Measurements from ENCODE around the gene SUPT6H. TPM values are rescaled to one million over a fixed set of nuclear protein-coding genes. Genes with fewer than 3 reads are reported as not detected.
"Not testable (repeated sequence)": the region's sequence is repeated elsewhere in the genome, so short reads cannot be mapped to it uniquely, and the experiment has no call there.

Gene SUPT6H
- polyA plus RNA-seq, 4 donors, result 67.0 to 74.3 (median 68.4) TPM

DNA sequence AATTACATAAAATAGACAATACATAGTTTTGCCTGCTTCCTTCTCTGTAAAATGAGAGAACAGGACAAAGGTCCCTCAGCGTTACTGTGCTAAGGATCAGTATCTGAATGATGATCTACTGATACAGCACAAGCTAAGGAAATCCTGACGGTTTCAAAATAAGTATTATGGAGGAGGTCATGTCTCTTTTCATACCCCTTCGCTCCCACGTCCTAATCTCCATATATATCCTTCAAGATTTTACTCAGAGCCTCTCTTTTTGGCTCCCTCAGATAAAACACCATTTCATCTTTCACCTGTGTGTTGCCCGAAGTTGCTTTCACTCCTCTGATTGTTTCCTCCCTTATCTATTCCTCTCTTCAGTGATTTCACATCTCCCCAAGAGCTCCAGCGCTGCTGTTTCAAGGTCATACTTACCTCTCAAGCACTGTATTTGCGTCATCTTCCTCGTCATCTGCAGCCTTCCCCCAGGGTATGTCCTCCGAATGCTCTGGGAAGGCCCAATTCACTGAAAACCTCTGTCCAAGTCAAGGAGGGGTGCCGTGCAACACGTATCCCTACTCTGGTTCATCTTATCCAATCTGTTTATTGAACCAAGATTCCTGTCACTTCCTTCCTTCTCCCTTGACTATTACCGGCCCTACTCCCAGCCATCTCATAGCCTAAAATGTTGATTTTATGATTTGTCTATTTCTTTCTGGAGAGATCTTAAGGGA lies 15.8 kb upstream of the SUPT6H start:
- no peak for DNase-seq (ENCODE audit: low read depth in 4 of 4, low spot score in 3 of 4)

- no peak for DNase-seq (ENCODE audit: low read depth in 4 of 4, low spot score in 3 of 4)
Measured at GRCh38 chr17:28648698-28649097, 13.3 kb upstream of the SUPT6H start.

DNA sequence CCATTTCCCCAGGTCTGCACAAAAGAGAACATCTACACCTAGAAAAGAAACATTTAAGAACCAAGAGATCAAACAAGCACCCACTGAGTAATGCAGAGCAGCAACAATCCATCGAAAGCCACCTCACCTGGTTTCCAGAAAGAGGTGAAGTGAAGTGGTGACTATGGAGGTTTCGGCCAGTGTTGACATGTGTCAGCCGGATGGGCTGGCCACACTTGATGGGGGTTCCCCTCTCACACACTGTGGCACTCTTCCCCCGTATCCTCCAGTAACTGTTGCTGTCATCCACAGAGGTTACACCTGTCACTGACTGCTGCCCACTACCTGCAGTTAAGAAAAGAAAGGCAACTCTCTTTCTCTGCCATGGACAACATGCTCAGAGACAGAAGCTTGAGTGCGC lies 6.8 kb upstream of the SUPT6H start:
- DNase-seq (ENCODE audit: low read depth in 4 of 4, low spot score in 3 of 4), result no peak

DNA sequence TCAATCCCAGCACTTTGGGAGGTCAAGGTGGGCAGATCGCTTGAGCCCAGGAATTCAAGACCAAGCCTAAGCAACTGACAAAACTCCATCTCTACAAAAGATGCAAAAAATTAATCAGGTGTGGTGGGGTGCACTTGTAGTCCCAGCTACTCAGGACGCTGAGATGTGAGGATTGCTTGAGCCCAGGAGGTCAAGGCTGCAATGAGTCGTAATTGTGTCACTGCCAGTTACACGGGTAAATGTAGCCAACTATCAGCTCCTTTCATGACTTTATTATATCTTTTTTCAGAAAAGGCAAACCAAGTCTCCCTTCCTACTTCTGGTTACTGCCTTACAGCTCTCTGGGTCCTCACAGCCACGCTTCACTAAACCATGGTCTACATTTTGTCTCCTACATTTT lies 4.2 kb upstream of the SUPT6H start:
- DNase-seq (ENCODE audit: low read depth in 4 of 4, low spot score in 3 of 4), result no peak

DNA sequence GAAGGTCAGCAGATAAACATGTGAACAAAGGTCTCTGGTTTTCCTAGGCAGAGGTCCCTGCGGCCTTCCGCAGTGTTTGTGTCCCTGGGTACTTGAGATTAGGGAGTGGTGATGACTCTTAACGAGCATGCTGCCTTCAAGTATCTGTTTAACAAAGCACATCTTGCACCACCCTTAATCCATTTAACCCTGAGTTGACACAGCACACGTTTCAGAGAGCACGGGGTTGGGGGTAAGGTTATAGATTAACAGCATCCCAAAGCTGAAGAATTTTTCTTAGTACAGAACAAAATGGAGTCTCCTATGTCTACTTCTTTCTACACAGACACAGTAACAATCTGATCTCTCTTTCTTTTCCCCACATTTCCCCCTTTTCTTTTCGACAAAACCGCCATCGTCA lies 3.7 kb upstream of the SUPT6H start:
- not testable (repeated sequence) for DNase-seq (ENCODE audit: low read depth in 4 of 4, low spot score in 3 of 4)

DNA sequence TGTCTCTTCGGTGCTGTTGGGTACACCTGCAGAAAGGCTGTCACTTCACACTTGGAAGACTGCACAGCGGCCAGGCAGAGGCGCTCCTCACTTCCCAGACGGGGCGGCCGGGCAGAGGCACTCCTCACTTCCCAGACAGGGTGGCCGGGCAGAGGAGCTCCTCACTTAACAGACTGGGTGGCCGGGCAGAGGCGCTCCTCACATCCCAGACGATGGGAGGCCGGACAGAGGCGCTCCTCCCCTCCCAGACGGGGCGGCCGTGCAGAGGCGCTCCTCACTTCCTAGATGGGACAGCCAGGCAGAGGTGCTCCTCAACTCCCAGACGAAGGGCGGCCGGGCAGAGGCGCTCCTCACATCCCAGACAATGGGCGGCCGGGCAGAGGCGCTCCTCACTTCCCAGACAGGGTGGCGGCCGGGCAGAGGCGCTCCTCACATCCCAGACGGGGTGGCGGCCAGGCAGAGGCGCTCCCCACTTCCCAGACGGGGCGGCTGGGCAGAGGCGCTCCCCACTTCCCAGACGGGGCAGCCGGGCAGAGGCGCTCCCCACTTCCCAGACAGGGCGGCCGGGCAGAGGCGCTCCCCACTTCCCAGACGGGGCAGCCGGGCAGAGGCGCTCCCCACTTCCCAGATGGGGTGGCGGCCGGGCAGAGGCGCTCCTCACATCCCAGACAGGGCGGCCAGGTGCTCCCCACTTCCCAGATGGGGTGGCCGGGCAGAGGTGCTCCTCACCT lies 3.1 kb upstream of the SUPT6H start:
- not testable (repeated sequence) for DNase-seq (ENCODE audit: low read depth in 4 of 4, low spot score in 3 of 4)

GRCh38 chr17:28659497-28659881 lies 2.5 kb upstream of the SUPT6H start:
- not testable (repeated sequence) for DNase-seq (ENCODE audit: low read depth in 4 of 4, low spot score in 3 of 4)

DNA sequence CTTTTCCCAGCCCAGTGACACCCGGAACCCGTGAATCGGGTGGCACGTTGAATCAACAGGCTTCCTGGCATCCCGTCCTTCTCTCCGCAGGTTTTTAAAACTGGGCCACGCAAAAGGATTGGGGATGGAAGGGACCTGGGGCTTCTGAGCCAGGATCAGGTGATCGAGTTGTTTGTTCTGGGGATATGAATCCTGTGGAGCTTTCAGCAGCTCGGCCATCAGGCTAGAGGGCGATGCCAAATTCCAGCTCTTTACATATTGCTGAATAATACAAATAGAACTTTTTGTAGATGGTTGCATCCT lies 473 bp downstream of the SUPT6H start:
- no peak for DNase-seq (ENCODE audit: low read depth in 4 of 4, low spot score in 3 of 4)

- DNase-seq (ENCODE audit: low read depth in 4 of 4, low spot score in 3 of 4), result no peak
Measured at GRCh38 chr17:28663723-28664122, 1.7 kb downstream of the SUPT6H start.

GRCh38 chr17:28665994-28666393 lies 4.0 kb downstream of the SUPT6H start:
- no peak for DNase-seq (ENCODE audit: low read depth in 4 of 4, low spot score in 3 of 4)

DNA sequence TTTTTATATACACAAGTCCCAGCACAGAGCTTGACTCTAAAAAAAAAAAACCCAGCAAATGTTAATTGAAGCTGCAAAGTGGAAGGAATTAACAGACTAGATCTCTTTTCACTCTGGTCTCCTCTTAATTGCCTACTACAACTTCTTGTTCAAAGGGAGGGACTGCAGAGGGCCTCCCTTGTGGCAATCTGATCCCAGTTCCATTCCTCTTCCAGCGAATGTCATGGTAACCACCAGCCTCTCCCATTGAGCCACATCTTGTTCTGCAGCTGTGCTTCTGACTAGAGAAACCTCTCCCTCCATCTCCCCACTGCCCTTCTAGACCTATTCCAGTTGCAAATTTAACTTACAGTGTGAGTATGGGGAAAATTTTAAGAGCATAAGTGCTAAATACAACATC lies 5.9 kb downstream of the SUPT6H start:
- DNase-seq (ENCODE audit: low read depth in 4 of 4, low spot score in 3 of 4), result no peak

- DNase-seq (ENCODE audit: low read depth in 4 of 4, low spot score in 3 of 4), result no peak
Measured at GRCh38 chr17:28669918-28670317, 7.9 kb downstream of the SUPT6H start.

DNA sequence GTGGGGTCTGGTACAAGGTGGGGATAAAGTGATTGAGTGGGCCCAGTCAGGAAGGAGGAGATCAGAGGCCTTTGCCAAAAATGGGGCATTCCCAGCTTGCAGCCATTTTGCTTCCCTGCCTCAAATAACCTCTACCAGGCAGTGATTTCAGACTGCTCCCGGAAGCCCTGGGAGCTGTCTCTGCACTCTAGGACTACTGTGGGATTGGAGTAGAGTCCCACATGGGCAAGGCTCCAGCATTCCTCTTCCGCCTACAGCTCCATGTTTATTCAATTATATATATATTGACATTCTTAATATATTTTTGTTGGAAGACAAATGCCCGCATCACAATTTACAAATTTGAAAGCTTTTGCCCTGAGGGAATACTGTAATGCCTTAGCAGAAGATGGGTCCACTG lies 13.5 kb downstream of the SUPT6H start:
- no peak for DNase-seq (ENCODE audit: low read depth in 4 of 4, low spot score in 3 of 4)

- no peak for DNase-seq (ENCODE audit: low read depth in 4 of 4, low spot score in 3 of 4)
Measured at GRCh38 chr17:28675980-28676379, 14.0 kb downstream of the SUPT6H start.

DNA sequence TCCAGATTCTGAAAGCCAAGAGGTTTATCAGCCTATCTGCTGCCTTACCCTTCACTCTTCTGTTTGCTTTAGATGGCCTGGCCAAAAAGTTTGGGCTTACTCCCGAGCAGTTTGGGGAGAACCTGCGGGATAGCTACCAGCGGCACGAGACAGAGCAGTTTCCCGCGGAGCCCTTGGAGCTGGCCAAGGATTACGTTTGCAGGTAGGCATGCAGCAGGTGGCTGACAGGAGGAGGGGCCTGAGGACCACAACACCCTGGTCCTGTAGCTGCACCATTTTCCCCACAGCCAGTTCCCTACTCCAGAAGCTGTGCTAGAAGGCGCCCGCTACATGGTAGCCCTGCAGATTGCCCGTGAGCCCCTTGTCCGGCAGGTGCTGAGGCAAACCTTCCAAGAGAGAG lies 20.6 kb downstream of the SUPT6H start:
- no peak for DNase-seq (ENCODE audit: low read depth in 4 of 4, low spot score in 3 of 4)

GRCh38 chr17:28684963-28685362 lies 23.0 kb downstream of the SUPT6H start:
- peak in 1 of 4 donors; percentile 28 for DNase-seq (ENCODE audit: low read depth in 4 of 4, low spot score in 3 of 4)

DNA sequence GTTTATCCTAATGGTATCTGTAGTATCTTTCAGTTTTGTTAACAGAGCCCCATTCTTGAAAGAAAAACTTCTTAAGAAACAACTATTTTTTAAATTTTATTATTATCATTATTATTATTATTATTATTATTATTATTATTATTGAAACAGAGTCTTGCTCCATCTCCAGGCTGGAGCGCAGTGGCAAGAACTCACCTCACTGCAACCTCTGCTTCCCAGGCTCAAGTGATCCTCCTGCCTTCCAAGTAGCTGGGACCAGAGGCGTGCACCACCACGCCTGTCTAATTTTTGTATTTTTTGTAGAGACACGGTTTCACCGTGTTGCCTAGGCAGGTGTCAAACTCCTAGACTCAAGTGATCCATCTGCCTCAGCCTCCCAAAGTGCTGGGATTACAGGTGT lies 23.4 kb downstream of the SUPT6H start:
- DNase-seq (ENCODE audit: low read depth in 4 of 4, low spot score in 3 of 4), result no peak

GRCh38 chr17:28686296-28686695 lies 24.3 kb downstream of the SUPT6H start:
- no peak for DNase-seq (ENCODE audit: low read depth in 4 of 4, low spot score in 3 of 4)

DNA sequence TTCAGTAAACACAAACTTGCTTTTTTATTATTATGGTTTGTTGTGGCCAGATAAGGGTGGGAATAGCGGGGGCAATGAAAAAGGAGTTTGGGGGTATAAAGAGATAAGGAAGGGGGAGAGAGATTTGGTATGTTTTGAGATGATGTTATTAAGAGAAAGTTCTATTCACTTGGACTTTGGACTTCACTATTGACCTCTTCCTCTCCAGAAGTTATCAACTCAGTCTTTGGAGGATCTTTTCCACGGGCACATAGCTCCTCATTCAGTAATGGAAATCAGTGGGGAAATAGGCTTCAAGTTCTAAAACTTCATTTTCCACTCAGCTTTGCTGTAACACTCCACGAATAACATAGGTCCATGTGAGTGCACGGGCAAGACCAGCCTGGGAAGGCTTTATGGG lies 26.5 kb downstream of the SUPT6H start:
- no peak for DNase-seq (ENCODE audit: low read depth in 4 of 4, low spot score in 3 of 4)

GRCh38 chr17:28689011-28689410 lies 27.0 kb downstream of the SUPT6H start:
- no peak for DNase-seq (ENCODE audit: low read depth in 4 of 4, low spot score in 3 of 4)

- no peak for DNase-seq (ENCODE audit: low read depth in 4 of 4, low spot score in 3 of 4)
Measured at GRCh38 chr17:28693869-28694268, 31.9 kb downstream of the SUPT6H start.

DNA sequence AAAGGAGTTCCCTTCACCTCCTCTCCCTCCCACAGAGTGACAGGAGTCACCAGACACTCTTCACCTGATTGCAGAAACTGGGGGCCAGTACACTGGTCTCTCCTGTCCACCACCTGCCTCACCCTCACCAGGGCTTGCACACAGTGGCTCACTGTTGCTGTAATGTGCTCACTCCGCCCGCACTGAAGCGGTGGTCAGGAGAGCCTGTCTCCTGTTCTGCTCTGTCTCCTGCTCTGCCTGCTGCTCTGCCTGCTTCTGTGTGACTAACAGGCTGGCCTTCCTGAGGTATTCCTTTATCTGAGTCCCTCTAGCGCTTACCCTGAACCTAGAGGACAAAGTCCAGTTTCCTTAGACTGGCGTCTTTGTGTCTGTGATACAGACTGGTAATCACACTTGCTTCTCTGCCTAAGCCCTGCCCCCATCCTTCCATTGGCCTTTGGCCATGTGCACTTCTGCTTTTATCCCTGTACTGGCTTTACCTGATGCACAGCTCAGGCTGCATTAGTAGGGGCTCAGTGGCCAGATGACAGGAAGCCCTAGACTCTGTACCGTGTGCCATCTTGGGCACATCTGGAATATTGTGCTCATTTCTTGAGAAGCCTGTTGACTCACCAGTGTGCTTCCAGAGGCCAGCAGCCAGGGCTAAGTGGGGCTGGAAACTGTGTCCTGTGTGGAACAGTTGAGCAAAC lies 36.4 kb downstream of the SUPT6H start:
- DNase-seq (ENCODE audit: low read depth in 4 of 4, low spot score in 3 of 4), result no peak

All from right renal pelvis (tissue), 4 donors.